Islet precursor cell (in vitro differentiated cells): ENCODE results near the gene BMPR2.
"Not testable (repeated sequence)": the region's sequence is repeated elsewhere in the genome, so short reads cannot be mapped to it uniquely, and the experiment has no call there.

ENCODE experiments used
- DNase-seq: peaks from one replicate; pipeline ENCODE4 v3.0.0-alpha.2; 2018

Gene BMPR2

DNA sequence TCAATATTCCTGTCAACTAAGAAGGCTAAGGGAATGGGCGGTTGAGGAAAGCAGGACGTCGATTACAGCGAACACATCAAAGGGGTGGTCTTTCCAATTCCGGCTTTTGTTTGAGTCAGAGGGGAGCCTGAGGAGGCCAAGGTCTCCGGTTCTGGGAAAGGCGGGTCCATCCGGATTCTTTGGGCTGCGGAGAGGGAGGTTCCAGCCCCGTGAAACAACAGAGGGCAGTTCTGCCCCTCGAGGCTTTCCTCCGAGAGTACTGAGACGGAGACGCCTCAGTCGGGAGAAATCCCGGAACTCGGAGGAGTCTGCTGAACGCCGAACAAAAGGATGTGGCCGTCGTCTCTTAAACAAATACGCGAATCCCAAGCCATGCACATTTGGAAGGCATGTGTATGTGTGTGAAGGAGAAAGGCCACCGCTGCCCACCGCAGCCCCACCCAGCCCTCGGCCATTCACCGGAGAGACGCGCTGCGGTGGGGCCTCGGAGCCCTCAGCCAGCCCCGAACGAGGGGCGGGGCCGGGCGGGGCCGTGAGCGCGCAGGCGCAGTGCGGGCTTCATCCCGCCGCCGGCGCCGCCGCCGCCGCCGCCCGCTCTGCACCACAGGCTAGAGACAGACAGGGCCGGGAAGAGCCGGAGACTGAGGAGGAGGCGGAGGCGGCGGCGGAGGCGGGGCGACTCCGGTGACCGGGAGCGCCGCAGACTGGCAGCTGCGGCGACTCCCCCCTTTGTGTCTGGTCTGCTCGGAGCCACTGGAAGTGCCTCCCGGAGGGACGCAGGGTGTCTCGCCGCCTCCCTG, at the start of gene BMPR2:
Gene BMPR2 (plus strand): TSS at position 719 of the 800 bp plus-strand sequence. CDS start 1,148 bp downstream, outside the sequence.
- DNase-seq = peak; percentile 97

DNA sequence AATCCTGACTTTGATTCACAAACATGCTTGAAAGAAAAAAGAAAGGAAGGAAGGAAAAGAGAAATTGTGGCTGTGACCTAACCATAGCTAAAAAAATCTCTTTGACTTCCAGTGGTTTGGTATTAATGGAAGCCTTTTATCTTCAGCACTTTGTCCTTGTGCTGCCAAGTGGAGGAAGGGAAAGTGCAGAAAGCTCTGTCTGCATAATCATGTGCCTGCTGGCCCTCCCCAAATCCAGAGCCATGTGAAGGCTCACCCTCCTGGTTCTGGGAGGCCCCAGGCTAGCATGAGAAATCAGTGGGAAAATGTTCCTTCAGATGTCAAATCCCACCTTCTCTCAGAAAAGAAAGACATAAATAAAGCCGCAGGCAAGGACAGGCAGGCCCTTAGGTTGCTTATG, 48.3 kb upstream of the BMPR2 start:
- peak; percentile 78 for DNase-seq

DNA sequence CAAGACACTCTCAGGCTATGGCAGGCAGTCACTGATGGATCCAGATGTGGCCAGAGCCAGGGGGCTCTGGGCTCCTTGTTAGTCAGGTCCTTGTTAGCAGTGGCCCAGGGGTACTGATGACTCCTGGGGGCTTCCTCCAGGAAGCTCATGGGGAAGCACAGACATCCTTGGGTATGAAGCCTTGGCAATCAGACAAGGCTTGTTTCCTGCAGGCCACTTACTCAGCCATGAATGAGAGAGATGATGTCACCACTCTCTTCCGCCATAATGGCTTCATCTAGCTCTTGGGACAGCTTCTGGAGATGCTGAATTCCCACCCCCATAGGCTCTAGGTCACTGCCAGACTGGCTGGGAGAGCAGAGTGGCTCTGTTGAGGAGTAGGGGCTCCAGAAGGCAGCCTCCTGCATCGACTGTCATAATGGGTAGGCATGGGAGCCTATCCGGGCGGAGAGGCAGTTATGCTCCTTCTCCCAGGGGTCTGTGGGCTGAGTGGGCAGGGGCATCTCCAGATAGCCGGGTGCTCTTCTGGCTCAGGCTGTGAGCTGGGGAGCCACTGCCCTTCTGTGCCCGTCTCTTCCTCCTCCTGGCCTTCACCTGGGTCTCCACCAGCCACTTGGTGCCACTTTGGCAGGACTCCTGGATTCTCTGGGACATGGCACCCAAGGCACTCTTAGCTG, 40.2 kb upstream of the BMPR2 start:
- no peak for DNase-seq

DNA sequence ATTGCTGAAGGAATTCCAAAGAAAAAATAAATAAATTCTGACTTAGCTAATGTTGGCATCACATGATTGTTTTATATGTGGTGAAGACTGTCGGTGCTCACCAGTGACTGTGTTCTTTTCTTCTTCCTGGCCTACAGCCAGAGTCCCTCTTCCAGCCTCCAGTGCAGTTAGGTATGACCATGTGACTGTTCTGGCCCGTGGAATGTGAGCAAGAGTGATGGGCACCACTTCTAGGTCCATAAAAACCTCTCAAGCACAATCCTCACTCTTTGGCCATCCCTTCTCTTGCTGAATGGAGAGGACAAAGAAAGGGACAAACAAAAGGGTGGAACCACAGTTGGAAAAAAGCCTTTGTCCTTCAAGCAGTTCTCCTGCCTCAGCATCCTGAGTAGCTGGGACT, 39.0 kb upstream of the BMPR2 start:
- no peak for DNase-seq

DNA sequence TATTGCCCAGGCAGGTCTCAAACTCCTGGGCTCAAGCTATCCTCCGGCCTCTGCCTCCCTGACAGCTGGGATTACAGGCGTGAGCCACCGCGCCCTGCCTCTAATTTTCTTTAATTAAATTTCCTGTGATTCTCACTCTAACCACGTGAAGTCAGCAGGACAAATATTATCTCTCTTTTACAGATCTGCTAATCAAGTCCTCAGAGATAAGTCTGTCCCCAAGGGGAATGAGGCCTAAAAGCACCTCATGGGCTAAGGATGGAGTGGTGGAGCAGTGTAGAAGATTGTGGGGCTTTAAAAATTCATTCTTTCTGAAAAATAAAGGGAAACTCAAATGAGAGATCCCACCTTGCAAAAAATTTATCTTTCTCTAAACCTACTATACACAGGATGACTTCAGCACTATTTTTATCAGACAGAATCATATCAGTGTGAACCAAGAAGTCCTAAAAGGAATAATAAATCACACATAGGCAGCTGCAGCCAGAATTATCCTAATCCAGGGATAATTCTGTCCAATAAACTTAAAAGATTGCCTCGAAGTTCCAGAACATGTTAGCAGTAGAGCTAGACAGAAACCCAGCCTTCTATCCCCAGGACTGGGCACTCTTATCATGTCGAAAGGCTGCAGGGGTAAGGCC, 38.3 kb upstream of the BMPR2 start:
- no peak for DNase-seq

DNA sequence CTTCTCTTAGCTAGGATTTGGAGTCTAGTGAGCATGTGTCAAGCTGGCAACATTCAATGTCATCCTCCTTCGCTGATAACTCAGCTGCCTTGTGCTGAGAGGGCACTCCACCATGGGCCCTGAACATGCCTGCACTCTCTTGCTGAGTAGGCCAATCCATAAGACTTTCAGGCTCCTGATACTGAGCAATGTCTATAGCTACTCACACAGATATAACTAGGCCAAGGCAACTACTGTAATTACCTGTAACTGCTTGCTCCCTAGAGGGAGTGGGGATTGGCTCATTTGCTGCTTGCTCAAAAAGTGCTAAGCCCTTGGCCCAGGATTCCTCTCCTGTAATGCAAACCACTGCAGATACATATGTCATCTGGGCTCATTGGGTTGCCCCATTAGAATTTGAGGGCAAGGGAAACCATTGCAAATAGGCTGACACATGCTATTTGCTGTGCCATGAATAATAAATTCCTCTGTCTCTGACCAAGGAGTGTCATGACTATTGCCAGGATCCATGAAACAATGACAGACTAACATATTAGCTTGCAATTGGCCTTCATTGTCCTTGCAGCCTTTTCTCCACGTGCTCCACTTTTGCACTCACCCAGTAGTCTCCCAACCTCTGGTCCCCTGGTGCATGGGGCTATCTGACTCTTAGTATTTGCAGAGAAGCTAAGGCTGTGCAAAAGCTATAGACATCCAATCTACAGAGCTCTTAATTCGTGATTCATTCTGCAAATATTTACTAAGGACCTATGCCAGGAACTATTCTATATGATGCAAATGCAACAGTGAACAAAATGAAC, 36.9 kb upstream of the BMPR2 start:
- DNase-seq = no peak

DNA sequence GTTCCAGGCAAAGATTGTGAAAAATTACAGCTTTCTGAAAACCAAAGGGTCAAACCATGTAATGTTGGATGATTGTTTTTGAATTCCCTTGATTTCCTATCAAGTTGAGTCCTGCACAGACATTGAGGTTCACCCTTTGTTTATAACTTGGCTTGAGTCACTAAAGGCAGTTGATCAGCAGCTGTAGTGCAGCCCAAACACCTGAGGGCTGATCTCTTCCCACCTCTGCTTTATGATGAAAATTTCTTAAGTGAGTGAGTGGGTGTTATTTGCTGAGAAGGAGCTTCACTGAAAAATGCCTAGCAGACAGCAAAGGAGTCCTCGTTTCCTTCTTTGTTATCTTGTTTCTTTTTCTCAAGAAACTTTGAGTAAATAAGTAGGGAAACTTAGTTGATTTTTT, 31.9 kb upstream of the BMPR2 start:
- no peak for DNase-seq

DNA sequence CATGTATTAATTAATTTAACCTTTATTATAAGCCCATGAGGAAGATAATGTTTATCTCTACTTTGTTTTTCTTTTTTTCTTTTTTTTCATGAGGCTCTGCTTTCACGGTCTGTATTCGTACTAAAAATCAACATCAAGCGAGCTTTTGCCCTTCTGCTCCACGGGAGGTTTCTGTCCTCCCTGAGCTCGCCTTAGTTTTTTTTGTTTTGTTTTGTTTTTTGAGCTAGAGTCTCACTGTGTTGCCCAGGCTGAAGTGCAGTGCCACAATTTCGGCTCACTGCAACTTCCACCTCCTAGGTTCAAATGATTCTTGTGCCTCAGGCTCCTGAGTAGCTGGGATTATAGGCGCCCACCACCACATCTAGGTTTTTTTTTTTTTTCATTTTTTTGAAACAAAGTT, 29.9 kb upstream of the BMPR2 start:
- DNase-seq = no peak

DNA sequence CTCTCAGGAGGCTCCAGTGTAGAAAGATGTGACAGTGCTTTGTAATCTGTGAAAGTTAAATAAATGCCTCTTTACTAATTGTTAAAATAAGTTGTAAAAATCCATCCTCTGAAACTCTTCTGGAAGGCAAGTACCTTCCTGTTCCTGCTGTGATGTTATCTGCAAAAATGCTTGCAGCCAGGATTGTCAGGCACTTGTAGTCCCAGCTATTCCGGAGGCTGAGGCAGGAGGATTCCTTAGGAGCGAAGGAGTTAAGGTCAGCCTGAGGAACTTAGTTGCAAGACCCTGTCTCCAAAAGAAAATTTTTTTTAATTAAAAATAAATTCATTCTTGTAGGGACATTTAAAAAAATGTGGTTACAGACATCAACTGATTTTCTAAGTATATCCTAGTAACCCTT, 22.7 kb upstream of the BMPR2 start:
- peak; percentile 69 for DNase-seq

DNA sequence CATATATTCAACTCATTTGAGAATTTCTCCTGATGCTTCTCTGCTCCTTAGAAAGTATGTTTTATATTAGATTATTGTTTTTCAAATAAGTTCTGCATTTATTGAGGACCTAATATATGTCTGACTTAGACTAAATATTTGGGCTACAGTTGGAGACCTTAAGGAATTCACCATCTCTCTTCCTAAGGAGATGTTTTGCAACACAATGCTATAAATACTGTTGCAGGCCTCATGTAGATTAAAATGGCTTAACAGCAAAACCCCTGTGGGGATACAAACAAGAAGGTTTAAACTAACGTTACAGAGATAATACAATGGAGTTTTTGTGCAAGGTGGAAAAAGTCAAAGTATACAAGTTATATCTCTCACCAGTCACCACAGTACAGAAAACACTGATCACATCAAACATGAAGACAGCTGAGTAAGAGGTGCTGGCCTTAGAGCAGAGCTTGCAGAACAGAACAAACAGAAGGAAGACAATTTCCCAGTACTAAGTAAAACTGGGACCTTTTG, 20.1 kb upstream of the BMPR2 start:
- peak; percentile 35 for DNase-seq

DNA sequence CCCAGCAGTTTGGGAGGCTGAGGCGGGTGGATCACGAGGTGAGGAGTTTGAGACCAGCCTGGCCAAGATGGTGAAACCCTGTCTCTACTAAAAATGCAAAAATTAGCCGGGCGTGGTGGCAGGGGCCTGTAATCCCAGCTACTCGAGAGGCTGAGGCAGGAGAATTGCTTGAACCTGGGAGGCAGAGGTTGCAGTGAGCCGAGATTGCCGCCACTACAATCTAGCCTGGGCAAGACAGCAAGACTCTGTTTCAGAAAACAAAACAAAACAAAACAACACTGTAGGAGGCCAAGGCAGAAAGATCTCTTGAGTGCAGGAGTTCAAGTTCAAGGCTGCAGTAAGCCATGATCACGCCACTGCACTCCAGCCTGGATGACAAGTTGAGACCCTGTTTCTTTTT, 17.2 kb upstream of the BMPR2 start:
- not testable (repeated sequence) for DNase-seq

DNA sequence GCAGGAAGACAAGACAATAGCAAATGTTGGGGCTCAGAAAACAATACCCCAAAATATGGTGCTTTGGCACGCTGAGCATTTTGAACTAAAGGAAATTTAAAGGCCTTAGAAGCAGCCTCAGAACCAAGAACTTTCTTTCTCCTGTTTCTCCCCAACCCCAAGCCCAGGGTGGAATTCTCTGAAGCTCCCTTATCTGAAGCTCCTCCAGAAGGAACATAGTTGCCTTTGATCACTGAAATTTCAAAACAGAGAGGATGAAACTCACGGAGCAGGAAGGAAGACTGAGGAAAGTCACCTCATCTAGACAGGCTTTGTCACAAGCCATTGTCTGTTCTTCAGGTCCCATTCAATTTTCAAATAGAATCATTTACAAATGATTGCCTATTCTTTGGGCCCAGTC, 15.5 kb upstream of the BMPR2 start:
- DNase-seq = peak; percentile 51

DNA sequence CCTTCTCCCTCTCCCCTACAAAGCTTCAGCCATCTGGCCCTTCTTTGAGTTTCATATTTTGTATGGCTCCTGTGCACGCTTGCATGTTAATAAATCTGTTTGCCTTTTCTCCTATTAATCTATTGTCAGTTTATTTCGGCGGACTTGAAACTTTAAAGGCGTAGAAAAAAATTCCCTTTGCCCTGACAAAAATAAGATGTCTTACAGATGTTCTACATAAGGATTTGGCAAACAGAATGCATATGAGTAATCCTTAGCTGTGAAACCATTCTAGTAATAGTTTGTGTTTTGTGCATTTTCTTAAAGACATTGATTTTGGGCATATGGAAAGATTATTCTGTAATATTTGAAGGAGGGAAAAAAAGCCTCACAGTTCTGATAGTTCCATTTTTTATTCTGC, 15.0 kb upstream of the BMPR2 start:
- DNase-seq = no peak

DNA sequence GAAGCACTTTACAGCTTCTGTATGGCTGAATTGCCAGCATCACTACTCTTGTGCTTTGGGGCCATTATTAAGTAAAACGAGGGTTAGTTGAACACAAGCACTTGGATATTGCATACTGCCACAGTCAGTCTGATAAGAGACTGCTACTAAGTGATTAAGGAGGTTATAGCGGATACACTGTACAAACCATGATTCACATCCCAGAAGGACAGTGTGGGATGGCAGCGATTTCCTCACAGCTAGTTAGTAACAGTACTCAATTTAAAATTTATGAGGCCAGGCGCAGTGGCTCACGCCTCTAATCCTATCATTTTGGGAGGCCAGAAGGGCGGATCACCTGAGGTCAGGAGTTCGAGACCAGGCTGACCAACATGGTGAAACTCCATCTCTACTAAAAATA, 2.6 kb upstream of the BMPR2 start:
- no peak for DNase-seq

DNA sequence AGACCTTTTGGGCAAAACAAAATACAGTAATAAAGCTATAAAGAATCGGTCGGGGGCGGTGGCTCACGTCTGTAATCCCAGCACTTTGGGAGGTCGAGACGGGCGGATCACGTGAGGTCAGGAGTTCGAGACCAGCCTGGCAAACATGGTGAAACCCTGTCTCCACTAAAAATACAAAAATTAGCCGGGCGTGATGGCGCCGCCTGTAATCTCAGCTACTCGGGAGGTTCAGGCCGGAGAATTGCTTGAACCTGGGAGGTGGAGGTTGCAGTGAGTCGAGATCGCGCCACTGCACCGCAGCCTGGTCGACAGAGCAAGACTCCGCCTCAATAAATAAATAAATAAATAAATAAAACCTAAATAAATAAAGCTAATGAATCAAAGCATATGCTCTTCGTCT, 1.7 kb upstream of the BMPR2 start:
- DNase-seq = not testable (repeated sequence)

DNA sequence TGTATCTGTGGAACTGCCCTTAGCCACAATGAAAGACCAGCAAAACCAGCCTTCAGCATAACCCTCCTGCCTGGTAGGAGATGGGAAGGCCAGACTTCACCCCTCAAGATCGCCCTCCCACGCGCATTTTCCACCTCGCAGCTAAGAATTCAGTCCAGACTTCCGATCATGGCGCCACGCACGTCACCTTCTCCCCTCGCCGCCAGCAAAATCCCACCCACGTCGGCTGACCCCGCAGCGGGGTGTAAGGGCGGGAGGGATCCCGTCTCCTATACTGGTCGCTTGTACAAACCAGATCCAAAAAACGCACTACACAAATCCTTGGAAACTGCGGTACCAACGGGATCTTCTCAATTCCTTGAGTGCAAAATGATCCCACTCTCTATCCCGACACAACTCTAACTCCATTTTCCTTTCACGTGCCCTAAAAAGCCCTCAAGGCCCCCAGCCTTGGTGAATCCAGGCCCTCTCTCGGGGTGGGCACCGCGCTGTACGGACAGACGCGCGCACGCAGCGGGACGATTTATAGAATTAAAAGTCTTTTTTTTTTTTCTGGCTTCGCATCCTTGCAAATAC, 1.0 kb upstream of the BMPR2 start:
- DNase-seq = peak; percentile 91

DNA sequence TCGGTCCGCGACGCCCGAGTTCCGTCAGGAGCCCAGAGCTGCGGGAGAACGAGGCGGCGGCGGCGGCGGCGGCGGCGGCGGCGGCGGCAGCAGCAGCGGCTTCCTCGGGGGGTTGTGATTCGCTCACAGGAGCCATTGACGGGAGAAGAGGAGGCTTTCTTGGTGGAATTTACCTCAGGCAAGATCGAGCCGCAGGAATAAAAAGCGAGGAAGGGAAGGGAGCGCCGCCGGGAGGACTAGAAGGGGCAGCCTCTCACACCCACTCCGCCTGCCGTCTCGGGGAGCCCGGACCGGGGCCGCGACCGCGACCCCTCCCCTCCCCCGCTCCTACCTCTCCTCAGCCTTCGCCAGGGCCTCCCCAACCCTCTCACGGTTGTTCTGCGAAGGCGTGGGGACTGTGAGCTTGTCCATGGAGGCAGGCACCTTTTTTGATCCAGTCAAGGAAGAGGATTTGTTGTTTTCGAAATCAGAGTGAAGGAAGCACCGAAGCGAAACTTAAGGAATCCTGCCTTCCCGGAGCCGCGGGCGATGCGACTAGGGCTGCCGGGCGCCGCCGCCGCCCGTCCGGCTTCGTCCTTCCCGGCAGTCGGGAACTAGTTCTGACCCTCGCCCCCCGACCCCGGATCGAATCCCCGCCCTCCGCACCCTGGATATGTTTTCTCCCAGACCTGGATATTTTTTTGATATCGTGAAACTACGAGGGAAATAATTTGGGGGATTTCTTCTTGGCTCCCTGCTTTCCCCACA, 506 bp downstream of the BMPR2 start:
- no peak for DNase-seq

DNA sequence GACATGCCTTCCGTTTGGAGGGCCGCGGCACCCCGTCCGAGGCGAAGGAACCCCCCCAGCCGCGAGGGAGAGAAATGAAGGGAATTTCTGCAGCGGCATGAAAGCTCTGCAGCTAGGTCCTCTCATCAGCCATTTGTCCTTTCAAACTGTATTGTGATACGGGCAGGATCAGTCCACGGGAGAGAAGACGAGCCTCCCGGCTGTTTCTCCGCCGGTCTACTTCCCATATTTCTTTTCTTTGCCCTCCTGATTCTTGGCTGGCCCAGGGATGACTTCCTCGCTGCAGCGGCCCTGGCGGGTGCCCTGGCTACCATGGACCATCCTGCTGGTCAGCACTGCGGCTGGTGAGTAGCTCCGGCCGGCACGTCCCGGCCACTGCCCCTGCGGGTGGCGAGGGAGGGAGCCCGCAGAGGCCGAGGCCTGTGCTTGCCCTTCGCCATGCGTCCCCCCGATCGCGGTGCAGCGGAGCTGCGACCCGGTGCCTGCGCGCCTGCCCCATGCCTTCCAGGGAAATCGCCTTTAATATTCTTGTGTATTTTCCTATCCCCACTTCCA, 1.2 kb downstream of the BMPR2 start:
- DNase-seq = no peak

DNA sequence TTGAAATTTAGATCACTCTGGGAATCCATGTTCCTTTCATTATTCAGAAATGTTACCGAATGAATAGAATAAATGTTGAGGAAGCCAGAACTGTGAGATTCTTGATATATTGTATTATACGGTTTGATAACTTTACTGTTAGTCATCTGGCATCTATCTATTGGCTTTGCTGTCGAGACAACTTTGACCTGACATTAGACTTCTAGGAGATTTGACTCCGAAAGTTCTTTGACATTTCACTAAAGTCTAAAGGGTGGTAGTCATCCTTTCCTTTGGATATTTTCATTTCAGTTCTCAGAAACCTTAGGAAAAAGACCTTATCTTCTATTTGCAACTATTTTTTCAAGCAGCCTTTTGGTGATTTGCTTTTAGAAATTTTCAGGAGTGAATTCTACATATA, 1.9 kb downstream of the BMPR2 start:
- no peak for DNase-seq

DNA sequence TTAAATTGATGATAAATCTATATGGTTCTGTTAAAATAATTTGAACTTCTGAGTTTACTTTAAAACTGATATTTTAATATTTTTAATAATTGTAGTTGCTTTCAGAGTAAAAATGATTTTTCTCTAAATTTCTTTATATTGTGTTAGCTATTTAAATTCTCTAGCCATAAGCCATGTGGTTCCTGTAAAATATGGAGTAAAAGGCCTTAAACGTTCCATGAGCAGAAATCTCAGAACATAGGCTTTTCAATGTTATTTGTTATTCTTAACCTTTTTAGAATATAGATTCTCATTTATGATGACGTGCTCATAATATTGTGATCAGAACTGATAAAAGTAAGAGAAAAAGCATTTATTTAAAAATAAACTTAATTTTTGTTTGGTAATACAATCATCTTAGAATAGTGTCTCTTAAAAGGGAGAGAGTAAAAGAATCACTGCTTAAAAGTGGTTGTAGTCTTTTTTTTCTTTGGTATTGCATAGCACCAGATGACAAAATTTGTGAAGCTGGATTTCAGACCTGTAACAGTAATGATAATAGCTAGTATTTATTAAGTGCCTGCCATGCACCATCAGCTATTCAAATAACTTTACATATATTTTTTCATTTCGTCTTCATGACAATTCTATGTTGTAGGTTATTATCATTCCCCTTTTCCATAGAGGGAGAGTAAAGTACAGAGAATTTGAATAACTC, 2.7 kb downstream of the BMPR2 start:
- DNase-seq = no peak

DNA sequence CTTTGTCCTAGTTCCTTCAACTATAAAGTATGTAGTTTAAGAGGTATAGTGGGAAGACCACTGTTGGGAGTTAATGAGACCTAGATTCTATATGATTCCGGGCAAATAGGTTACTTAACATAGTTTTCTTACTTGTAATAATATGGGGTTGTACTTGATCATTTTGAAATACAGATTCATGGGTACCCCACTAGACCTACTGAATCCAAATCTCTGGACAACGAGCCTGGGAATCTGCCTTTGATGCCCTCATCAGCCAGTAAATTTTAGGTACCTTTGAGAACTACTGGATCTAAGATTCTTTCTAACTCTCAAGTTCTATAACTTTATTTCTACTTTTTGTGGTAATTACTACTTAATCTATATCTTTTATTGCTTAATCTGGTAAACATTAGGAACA, 6.6 kb downstream of the BMPR2 start:
- DNase-seq = no peak
